Measurements from ENCODE around the gene LRRC3.
"Not testable (repeated sequence)": the region's sequence is repeated elsewhere in the genome, so short reads cannot be mapped to it uniquely, and the experiment has no call there.

The LRRC3 gene

GRCh38 chr21:44415073-44416025 is 40.0 kb upstream of the LRRC3 start:
- Histone ChIP-seq H3K4me3 (ENCODE audit: insufficient read depth in 1 of 2, low read depth in 1 of 2, low read length in 2 of 2) (no peak overlapping the region), H3K79me1 (replicated peaks; ENCODE audit: low read length, poor library complexity, severe bottlenecking) (no peaks in the 10 kb centered on the region), H3K14ac (ENCODE audit: low read length in 2 of 2) (no peak overlapping the region), H2BK120ac (ENCODE audit: low read depth, low read length) (no peak overlapping the region), H4K8ac (ENCODE audit: low read length) (no peak overlapping the region), H3K27me3 (ENCODE audit: control insufficient read depth in 1 of 2, insufficient read depth in 1 of 2, low read length in 2 of 2) (peaks cover 0 to 10% of the 10 kb centered on the region in 2 experiments), H3K9me3 (ENCODE audit: control insufficient read depth, low read length) (no peaks in the 10 kb centered on the region), H2BK15ac (ENCODE audit: low read depth, poor library complexity, severe bottlenecking) (no peak overlapping the region), H2AK5ac (ENCODE audit: low read length, severe bottlenecking) (no peak overlapping the region), H3K36me3 (ENCODE audit: control insufficient read depth in 1 of 2, insufficient read depth in 2 of 2, low read depth in 1 of 2, low read length in 2 of 2) (no peaks in the 10 kb centered on the region), H3K18ac (ENCODE audit: low read depth in 1 of 2, low read length in 2 of 2) (no peak overlapping the region), H3K9ac (ENCODE audit: low read length) (no peak overlapping the region), H2BK12ac (ENCODE audit: low read length in 2 of 2) (no peak overlapping the region), H3K4me1 (ENCODE audit: control insufficient read depth, insufficient read depth, low read depth, low read length) (no peaks in the 10 kb centered on the region), H3K23ac (ENCODE audit: low read length in 2 of 2) (no peak overlapping the region), H2AFZ (ENCODE audit: low read depth, low read length) (no peak overlapping the region), H4K91ac (ENCODE audit: low read length) (peak overlapping the region; percentile 28), H3K4me2 (ENCODE audit: low read length, poor library complexity, severe bottlenecking) (no peak overlapping the region), H2BK5ac (ENCODE audit: low read depth, low read length, poor library complexity, severe bottlenecking) (no peak overlapping the region), H3K27ac (ENCODE audit: low read length, poor library complexity, severe bottlenecking) (no peak overlapping the region), H3K4ac (ENCODE audit: low read depth in 1 of 2, low read length in 2 of 2) (no peak overlapping the region)
- DNase-seq = no peak
- 71% methylated on average over 24 of the region's 24 CpGs for WGBS

- Histone ChIP-seq H3K23ac (ENCODE audit: low read length in 2 of 2) (no peak overlapping the region), H3K79me1 (replicated peaks; ENCODE audit: low read length, poor library complexity, severe bottlenecking) (no peaks in the 10 kb centered on the region), H4K8ac (ENCODE audit: low read length) (no peak overlapping the region), H3K9me3 (ENCODE audit: control insufficient read depth, low read length) (no peaks in the 10 kb centered on the region), H2BK5ac (ENCODE audit: low read depth, low read length, poor library complexity, severe bottlenecking) (no peak overlapping the region), H3K18ac (ENCODE audit: low read depth in 1 of 2, low read length in 2 of 2) (no peak overlapping the region), H2AFZ (ENCODE audit: low read depth, low read length) (no peak overlapping the region), H3K4me1 (ENCODE audit: control insufficient read depth, insufficient read depth, low read depth, low read length) (no peaks in the 10 kb centered on the region), H3K4me3 (ENCODE audit: insufficient read depth in 1 of 2, low read depth in 1 of 2, low read length in 2 of 2) (no peak overlapping the region), H2AK5ac (ENCODE audit: low read length, severe bottlenecking) (no peak overlapping the region), H3K4ac (ENCODE audit: low read depth in 1 of 2, low read length in 2 of 2) (no peak overlapping the region), H3K9ac (ENCODE audit: low read length) (no peak overlapping the region), H3K14ac (ENCODE audit: low read length in 2 of 2) (no peak overlapping the region), H2BK120ac (ENCODE audit: low read depth, low read length) (no peak overlapping the region), H3K27ac (ENCODE audit: low read length, poor library complexity, severe bottlenecking) (no peak overlapping the region), H2BK15ac (ENCODE audit: low read depth, poor library complexity, severe bottlenecking) (no peak overlapping the region), H2BK12ac (ENCODE audit: low read length in 2 of 2) (no peak overlapping the region), H4K91ac (ENCODE audit: low read length) (no peak overlapping the region), H3K36me3 (ENCODE audit: control insufficient read depth in 1 of 2, insufficient read depth in 2 of 2, low read depth in 1 of 2, low read length in 2 of 2) (no peaks in the 10 kb centered on the region), H3K4me2 (ENCODE audit: low read length, poor library complexity, severe bottlenecking) (no peak overlapping the region), H3K27me3 (ENCODE audit: control insufficient read depth in 1 of 2, insufficient read depth in 1 of 2, low read length in 2 of 2) (peaks cover 0 to 10% of the 10 kb centered on the region in 2 experiments)
- WGBS = 66% methylated on average over 8 of the region's 8 CpGs
- DNase-seq = no peak
These were observed 39.1 kb upstream of the LRRC3 start for GRCh38 chr21:44416193-44416592.

- not testable (repeated sequence) for H3K4ac ChIP-seq (ENCODE audit: low read depth in 1 of 2, low read length in 2 of 2); H3K27ac ChIP-seq (ENCODE audit: low read length, poor library complexity, severe bottlenecking); H3K23ac ChIP-seq (ENCODE audit: low read length in 2 of 2); DNase-seq; H2AK5ac ChIP-seq (ENCODE audit: low read length, severe bottlenecking); H2BK5ac ChIP-seq (ENCODE audit: low read depth, low read length, poor library complexity, severe bottlenecking); H2AFZ ChIP-seq (ENCODE audit: low read depth, low read length); H4K8ac ChIP-seq (ENCODE audit: low read length); H2BK15ac ChIP-seq (ENCODE audit: low read depth, poor library complexity, severe bottlenecking); H3K14ac ChIP-seq (ENCODE audit: low read length in 2 of 2); H3K4me1 ChIP-seq (ENCODE audit: control insufficient read depth, insufficient read depth, low read depth, low read length); H3K18ac ChIP-seq (ENCODE audit: low read depth in 1 of 2, low read length in 2 of 2); H4K91ac ChIP-seq (ENCODE audit: low read length); H2BK12ac ChIP-seq (ENCODE audit: low read length in 2 of 2); H3K36me3 ChIP-seq (ENCODE audit: control insufficient read depth in 1 of 2, insufficient read depth in 2 of 2, low read depth in 1 of 2, low read length in 2 of 2); H3K9ac ChIP-seq (ENCODE audit: low read length); H3K79me1 ChIP-seq (replicated peaks; ENCODE audit: low read length, poor library complexity, severe bottlenecking); H3K9me3 ChIP-seq (ENCODE audit: control insufficient read depth, low read length); H2BK120ac ChIP-seq (ENCODE audit: low read depth, low read length); H3K4me3 ChIP-seq (ENCODE audit: insufficient read depth in 1 of 2, low read depth in 1 of 2, low read length in 2 of 2); H3K4me2 ChIP-seq (ENCODE audit: low read length, poor library complexity, severe bottlenecking)
- WGBS = 81% methylated on average over 21 of the region's 21 CpGs
- peaks cover 0 to 17% of the 10 kb centered on the region in 2 experiments for H3K27me3 ChIP-seq (ENCODE audit: control insufficient read depth in 1 of 2, insufficient read depth in 1 of 2, low read length in 2 of 2)
These were observed 37.6 kb upstream of the LRRC3 start for GRCh38 chr21:44417621-44418107.

GRCh38 chr21:44418108-44418875 is 37.0 kb upstream of the LRRC3 start:
- no peaks in the 10 kb centered on the region for H3K9me3 ChIP-seq (ENCODE audit: control insufficient read depth, low read length)
- no peak overlapping the region for H2BK120ac ChIP-seq (ENCODE audit: low read depth, low read length)
- H2AK5ac ChIP-seq (ENCODE audit: low read length, severe bottlenecking) = no peak overlapping the region
- no peaks in the 10 kb centered on the region for H3K79me1 ChIP-seq (replicated peaks; ENCODE audit: low read length, poor library complexity, severe bottlenecking)
- H2BK5ac ChIP-seq (ENCODE audit: low read depth, low read length, poor library complexity, severe bottlenecking) = no peak overlapping the region
- no peak overlapping the region for H2AFZ ChIP-seq (ENCODE audit: low read depth, low read length)
- no peak overlapping the region for H3K18ac ChIP-seq (ENCODE audit: low read depth in 1 of 2, low read length in 2 of 2)
- no peak overlapping the region for H3K4me2 ChIP-seq (ENCODE audit: low read length, poor library complexity, severe bottlenecking)
- H3K27ac ChIP-seq (ENCODE audit: low read length, poor library complexity, severe bottlenecking) = no peak overlapping the region
- H3K9ac ChIP-seq (ENCODE audit: low read length) = no peak overlapping the region
- DNase-seq = no peak
- H2BK15ac ChIP-seq (ENCODE audit: low read depth, poor library complexity, severe bottlenecking) = no peak overlapping the region
- no peak overlapping the region for H2BK12ac ChIP-seq (ENCODE audit: low read length in 2 of 2)
- H4K8ac ChIP-seq (ENCODE audit: low read length) = no peak overlapping the region
- no peak overlapping the region for H3K4me3 ChIP-seq (ENCODE audit: insufficient read depth in 1 of 2, low read depth in 1 of 2, low read length in 2 of 2)
- H3K4ac ChIP-seq (ENCODE audit: low read depth in 1 of 2, low read length in 2 of 2) = no peak overlapping the region
- no peaks in the 10 kb centered on the region for H3K36me3 ChIP-seq (ENCODE audit: control insufficient read depth in 1 of 2, insufficient read depth in 2 of 2, low read depth in 1 of 2, low read length in 2 of 2)
- H3K27me3 ChIP-seq (ENCODE audit: control insufficient read depth in 1 of 2, insufficient read depth in 1 of 2, low read length in 2 of 2) = peaks cover 0 to 19% of the 10 kb centered on the region in 2 experiments
- WGBS = 88% methylated on average over 25 of the region's 25 CpGs
- H3K14ac ChIP-seq (ENCODE audit: low read length in 2 of 2) = no peak overlapping the region
- no peaks in the 10 kb centered on the region for H3K4me1 ChIP-seq (ENCODE audit: control insufficient read depth, insufficient read depth, low read depth, low read length)
- no peak overlapping the region for H3K23ac ChIP-seq (ENCODE audit: low read length in 2 of 2)
- H4K91ac ChIP-seq (ENCODE audit: low read length) = no peak overlapping the region
